CD4-positive, alpha-beta T cell treated with Interleukin-21 for 1 hour (primary cell): Measurements from ENCODE around the gene ENPP4.
"Not testable (repeated sequence)": the region's sequence is repeated elsewhere in the genome, so short reads cannot be mapped to it uniquely, and the experiment has no call there.

ENCODE experiments used
- DNase-seq: peaks from one replicate; pipeline ENCODE4 v3.0.0-alpha.2; 2020

Gene ENPP4

DNA sequence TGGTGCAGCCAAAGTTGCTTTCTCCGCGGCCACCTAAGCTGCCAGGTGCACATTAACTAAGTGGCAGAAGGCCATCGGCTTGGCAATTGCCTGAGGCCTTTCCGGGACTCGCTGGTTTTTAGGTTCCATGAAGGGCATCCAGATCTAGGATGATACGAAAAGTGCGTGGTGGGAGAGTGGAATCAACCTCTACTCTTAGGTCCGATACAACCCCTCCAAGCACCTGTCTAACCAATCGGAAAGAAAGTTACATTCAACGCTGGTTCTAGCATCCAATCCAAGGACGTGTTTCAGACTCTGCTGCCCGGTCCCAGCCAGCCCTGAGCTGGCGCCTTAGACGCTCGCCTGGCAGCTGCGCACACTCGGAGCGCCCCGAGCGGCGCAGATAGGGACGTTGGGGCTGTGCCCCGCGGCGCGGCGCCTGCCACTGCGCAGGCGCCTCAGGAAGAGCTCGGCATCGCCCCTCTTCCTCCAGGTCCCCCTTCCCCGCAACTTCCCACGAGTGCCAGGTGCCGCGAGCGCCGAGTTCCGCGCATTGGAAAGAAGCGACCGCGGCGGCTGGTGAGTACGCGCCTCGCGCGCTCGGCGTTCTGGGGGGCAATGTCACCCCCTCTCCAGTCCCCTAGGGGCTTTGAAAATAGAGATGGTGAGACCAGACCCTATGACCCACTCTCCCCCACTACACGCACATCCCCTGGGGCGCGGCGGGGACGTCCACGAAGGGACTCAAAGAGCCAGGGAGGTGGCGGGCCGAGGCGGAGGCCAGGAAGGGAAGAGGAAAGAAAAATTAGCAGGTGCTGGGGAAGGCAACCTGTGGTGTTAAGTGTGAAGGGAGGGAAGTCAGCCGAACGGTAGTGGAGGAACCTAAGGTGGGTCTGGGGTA lies at the start of gene ENPP4:
TSS of gene ENPP4 (plus strand) at position 361 of the 883 bp plus-strand sequence. CDS start 9,595 bp downstream, outside the sequence.
- peak; percentile 98 for DNase-seq

GRCh38 chr6:46080111-46080510 lies 49.7 kb upstream of the ENPP4 start:
- no peak for DNase-seq

DNA sequence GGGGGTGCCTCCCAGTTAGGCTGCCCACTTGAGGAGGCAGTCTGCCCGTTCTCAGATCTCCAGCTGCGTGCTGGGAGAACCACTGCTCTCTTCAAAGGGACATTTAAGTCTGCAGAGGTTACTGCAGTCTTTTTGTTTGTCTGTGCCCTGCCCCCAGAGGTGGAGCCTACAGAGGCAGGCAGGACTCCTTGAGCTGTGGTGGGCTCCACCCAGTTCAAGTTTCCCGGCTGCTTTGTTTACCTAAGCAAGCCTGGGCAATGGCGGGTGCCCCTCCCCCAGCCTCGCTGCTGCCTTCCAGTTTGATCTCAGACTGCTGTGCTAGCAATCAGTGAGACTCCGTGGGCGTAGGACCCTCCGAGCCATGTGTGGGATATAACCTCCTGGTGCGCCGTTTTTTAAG lies 44.1 kb upstream of the ENPP4 start:
- not testable (repeated sequence) for DNase-seq

- peak; percentile 63 for DNase-seq
Observed at GRCh38 chr6:46090115-46091079, 39.4 kb upstream of the ENPP4 start.

DNA sequence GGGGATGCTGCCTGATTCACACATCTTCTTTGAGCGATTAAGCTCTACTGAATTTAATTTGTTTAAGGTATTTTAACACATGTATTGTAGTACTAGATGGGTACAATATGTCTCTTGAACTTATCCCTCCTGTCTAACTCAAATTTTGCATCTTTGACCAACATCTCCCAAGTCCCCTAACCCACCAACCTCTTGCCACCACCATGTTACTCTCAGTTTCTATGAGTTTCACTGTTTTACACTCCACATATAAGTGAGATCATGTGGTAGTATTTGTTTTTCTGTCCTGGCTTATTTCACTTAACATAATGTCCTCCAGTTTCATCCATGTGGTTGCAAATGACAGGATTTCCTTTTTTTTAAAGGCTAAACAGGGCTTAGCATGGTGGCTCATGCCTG lies 38.7 kb upstream of the ENPP4 start:
- DNase-seq = no peak

GRCh38 chr6:46095251-46095650 lies 34.5 kb upstream of the ENPP4 start:
- no peak for DNase-seq

GRCh38 chr6:46097366-46097765 lies 32.4 kb upstream of the ENPP4 start:
- DNase-seq = no peak

DNA sequence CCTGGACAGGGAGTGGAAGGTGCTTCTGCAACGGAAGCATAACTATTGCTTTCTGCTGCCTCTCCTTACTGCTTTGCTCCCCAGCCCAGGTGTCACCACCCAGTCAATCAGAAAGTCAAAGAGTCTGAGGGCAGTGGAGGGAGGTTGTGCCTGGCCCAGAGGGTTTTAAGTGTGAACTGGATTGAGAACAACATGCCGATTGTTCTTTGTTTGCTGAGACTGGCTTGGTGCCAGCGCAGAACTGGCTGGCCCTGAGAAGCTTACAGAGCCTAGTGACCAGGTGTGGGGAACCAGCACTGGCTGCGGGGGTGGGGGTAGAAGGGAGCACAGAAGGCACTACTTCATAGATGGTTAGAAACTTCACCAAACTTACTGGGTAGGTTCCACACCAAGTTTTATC lies 31.1 kb upstream of the ENPP4 start:
- no peak for DNase-seq

DNA sequence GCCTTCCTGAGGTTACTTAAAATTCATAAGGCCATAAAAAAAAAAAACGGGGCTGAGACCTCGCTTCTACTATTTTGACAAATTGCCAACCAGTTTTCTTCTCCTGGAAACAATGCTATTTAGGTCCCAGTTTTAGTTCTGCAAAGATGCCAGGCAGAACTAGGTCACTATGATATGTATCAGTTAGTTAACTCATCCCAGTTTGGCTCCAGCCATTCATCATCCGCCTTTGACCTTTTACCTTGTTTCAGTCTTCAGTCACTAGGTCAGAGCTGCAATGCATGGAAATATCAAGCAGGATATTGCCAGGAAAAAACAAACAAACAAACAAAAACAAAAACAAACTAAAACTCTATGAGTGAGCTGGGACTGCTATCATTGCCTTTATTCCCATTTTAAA lies 29.8 kb upstream of the ENPP4 start:
- no peak for DNase-seq

- DNase-seq = no peak
Observed at GRCh38 chr6:46102123-46102522, 27.7 kb upstream of the ENPP4 start.

DNA sequence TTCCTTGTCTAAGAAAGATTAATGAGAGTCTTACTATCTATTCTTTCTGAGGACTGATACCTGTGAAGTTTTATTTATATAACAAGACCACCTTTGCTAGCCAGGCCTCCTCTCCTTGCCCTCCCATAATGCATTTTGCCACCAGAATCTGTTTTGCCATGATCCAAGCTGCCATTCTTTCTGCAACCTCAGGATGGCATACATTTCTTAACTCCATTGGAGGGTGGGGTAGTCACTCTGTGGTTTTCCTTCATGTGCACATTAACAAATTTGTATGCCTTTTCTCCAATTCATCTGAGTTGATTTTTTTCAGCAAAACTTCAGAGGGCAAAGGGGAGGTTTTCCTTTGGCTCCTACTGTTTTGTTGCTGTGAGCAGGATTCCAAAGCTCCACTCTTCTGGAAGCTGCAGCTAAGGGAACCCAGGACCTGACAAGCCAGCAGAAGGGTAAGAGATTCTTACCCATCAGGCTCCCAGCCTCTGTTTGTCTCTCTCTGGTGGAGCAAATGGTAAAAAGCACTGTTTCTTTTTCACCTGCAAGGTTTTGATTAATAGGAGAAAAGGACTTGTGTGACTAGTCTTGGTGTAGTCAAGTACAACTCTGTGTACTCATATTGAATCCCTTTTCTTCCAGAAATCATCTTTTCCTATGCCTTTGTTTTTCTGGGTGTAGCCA lies 26.2 kb upstream of the ENPP4 start:
- no peak for DNase-seq

GRCh38 chr6:46104209-46104608 lies 25.6 kb upstream of the ENPP4 start:
- no peak for DNase-seq

DNA sequence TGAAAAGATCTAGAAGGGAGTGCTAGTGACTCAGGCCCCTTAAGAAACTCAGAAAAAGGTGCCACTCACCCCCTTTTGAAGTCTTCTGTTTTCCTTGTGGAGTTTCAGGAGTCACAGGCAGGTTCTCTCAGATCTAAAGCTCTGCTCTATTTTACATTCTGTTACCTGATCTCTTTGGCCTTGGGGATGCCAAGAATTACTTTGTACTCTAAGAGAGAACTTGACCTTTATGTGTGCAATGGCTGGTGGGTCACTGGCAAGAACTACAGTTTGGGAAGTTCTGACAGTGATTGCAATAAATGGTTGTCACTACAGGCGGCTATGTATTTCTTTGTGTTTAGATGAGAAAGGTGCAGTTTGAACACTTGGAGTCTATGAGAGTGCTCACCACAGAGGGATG lies 24.2 kb upstream of the ENPP4 start:
- DNase-seq = no peak

DNA sequence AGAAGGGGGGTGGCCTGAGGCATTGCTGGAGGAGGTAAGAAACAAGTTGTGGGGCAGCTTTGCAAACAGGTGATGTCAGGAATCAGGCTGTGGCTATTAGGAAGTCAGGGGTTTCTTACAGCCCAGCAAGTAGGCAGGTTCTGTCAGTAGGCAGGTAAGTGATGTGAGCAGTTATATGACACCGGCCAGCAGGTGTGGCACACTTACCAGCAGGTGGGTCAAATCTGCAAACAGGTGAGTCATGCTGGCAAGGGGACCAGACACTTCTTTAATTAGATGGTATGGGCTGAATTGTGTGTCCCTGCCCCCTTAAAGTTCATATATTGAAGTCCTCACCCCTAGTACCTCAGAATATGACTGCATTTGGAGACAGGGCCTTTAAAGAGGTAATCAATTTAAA lies 16.4 kb upstream of the ENPP4 start:
- no peak for DNase-seq

- DNase-seq = no peak
Observed at GRCh38 chr6:46115634-46116033, 14.2 kb upstream of the ENPP4 start.

DNA sequence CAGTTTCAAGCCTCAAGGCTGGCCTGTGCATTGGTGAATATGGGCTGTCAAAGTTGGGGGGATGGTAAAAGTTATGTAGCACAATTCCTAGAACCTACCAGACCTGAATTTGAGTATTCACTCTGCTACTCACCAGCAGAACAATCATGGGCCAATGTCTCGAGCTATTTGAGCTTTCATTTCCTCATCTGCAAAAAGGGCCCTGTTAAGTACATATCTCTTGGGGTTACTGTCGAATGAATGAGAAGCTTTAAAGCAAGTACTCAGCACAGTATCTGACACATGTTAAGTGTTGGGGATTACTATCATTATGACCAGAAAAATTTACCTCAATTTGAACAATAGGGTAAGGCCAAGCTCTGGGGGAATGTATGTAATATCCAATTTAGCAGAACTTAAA lies 13.5 kb upstream of the ENPP4 start:
- DNase-seq = no peak

GRCh38 chr6:46118157-46118556 lies 11.6 kb upstream of the ENPP4 start:
- DNase-seq = no peak

DNA sequence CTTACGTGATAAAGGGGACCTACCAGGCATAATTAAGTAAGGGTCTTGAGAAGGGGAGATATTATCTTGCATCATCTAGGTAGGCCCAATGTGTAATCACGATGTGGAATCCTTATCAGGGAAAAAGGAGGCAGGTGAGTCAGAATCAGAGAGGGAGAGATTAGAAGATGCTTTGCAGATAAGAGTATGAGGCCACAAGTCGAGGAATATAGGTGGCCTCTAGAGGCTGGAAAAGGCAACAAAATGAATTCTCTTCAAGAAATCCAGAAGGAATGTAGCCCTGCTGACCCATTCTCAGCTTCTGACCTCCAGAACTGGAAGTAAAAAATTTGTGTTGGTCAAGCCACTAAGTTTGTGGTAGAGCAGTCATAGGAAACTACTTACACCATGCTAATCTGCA lies 11.0 kb upstream of the ENPP4 start:
- no peak for DNase-seq

- peak; percentile 13 for DNase-seq
Observed at GRCh38 chr6:46119679-46120078, 10.1 kb upstream of the ENPP4 start.

DNA sequence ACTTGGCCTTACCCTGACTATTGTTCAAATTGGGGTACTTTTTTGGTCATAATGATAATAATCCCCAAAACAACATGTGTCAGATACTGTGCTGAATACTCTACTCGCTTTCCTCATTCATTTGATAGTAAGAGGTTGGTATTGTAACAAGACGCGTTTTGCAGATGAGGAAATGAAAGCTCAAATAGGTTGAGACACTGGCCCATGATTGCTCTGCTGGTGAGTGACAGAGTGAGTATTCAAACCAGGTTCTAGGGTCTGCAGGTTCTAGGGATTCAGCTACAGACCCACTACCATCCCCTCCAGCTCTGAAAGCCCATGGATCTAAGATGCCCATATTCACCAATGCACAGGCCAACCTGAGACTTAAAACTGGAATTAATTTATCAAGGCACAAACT lies 1.3 kb upstream of the ENPP4 start:
- DNase-seq = no peak

- DNase-seq = no peak
Observed at GRCh38 chr6:46129291-46129628, 529 bp upstream of the ENPP4 start.

DNA sequence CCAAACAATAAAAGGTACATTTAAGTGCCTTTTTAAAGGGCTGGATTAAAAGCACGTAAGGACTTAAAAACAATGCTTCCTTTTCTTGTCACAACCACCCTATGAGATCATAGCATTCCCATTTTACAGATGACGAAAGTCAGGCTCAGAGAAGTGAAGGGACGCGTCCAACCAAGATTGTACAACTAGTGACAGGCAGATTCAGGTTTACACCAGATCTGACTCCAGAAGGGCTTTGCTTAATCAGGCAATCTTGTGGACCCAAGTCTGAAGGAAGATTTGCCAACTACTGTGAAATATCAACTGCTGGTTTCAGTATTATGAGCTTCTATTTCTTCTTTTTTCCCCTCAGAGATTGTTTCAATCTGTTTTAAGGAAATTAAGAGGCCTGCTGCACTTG lies 877 bp downstream of the ENPP4 start:
- DNase-seq = no peak

DNA sequence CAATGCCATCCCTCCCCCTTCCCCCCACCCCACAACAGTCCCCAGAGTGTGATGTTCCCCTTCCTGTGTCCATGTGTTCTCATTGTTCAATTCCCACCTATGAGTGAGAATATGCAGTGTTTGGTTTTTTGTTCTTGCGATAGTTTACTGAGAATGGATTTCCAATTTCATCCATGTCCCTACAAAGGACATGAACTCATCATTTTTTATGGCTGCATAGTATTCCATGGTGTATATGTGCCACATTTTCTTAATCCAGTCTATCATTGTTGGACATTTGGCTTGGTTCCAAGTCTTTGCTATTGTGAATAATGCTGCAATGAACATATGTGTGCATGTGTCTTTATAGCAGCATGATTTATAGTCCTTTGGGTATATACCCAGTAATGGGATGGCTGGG lies 1.5 kb downstream of the ENPP4 start:
- DNase-seq = not testable (repeated sequence)
